ENCODE results near the gene SLC38A3. TPM values are rescaled to one million over a fixed set of nuclear protein-coding genes. Genes with fewer than 3 reads are reported as not detected.

Gene SLC38A3
- total RNA-seq, 1 experiment from 2014 or later: 6.0 TPM

DNA sequence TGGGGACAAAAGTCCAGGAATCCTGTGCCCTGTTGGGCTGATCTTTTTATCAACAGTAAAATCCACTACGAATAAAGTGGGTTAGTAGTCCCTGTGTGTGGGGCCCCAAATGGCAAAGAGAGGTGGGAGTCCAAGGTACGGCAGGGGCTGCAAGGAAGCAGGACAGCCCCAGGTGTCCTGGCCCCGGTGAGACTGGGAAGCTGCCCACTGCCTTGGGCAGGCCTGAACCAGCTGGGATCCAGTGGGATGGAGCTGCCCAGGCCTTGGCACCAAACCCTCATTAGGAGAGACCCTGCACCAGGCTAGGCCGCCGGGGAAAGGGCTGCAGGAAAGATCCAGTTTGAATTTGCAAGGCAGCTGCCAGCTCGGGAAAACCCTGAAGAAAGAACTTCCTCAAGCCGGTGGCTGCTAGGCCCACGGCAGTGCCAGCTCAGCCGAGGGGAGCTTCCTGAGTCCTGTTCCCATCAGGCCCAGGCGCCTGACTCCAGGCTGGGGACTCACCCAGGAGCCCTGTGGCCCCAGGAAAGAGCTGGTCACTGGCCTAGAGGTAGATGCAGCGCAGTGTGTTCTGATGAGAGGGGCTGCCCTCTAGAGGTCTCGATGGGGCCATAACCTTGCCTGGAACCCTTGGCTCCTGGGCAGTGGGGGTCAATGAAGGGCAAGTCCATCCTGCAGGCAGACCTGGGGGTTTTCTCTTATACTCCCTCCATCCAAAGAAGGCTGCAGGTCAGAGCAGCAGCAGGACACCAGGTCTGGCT lies 16.5 kb downstream of the SLC38A3 start:
- TF ChIP-seq REST (IDR thresholded peaks at IDR 0.05; ENCODE audit: insufficient read depth in 1 of 2, low read depth in 2 of 2, low read length in 1 of 2) (no peak), SIN3A (IDR thresholded peaks at IDR 0.05; ENCODE audit: borderline replicate concordance, insufficient read depth, low read depth, low read length) (no peak), CTCF (IDR thresholded peaks at IDR 0.05) (no peak; the same call in 1 of the 2 replicates), POLR2AphosphoS5 (IDR thresholded peaks at IDR 0.05; ENCODE audit: low read depth, low read length) (no peak), TCF7L2 (IDR thresholded peaks at IDR 0.05; ENCODE audit: low read depth, low read length) (no peak)
- Histone ChIP-seq H3K4me1 (ENCODE audit: control insufficient read depth, insufficient read depth, low read length) (no peaks in the 10 kb centered on the region), H3K9me3 (ENCODE audit: control insufficient read depth, insufficient read depth, low read depth, low read length) (no peaks in the 10 kb centered on the region), H3K27ac (ENCODE audit: low read length) (no peak overlapping the region), H3K27me3 (ENCODE audit: control insufficient read depth, insufficient read depth, low read length) (no peaks in the 10 kb centered on the region), H3K4me3 (ENCODE audit: low read depth in 2 of 2, low read length in 2 of 2) (no peak overlapping the region), H3K36me3 (ENCODE audit: control insufficient read depth, insufficient read depth, low read length) (no peaks in the 10 kb centered on the region)
- intact Hi-C loops (cut with micrococcal nuclease; ENCODE audit: unreplicated experiment): no loop called here
- CTCF ChIA-PET: no interaction called here
- no TSS peak for BruUV-seq (replicated peaks)
- DNase-seq (ENCODE audit: low read depth, low spot score) (no peak), ATAC-seq (peak; percentile 21; the same call in 1 of the 2 replicates)
- in situ Hi-C loops (cut with HindIII; ENCODE audit: low pct_unique_long_range_greater_than_20kb, low sequenced_read_pairs): no loop called here
- POLR2A ChIA-PET: no interaction called here

GRCh38 chr3:50222169-50222528 lies 17.1 kb downstream of the SLC38A3 start:
- intact Hi-C loops (cut with micrococcal nuclease; ENCODE audit: unreplicated experiment): no loop called here
- no TSS peak for BruUV-seq (replicated peaks)
- TF ChIP-seq POLR2AphosphoS5 (IDR thresholded peaks at IDR 0.05; ENCODE audit: low read depth, low read length) (no peak), REST (IDR thresholded peaks at IDR 0.05; ENCODE audit: insufficient read depth in 1 of 2, low read depth in 2 of 2, low read length in 1 of 2) (no peak), CTCF (IDR thresholded peaks at IDR 0.05) (no peak)
- no peaks in the 10 kb centered on the region for H3K9me3 ChIP-seq (ENCODE audit: control insufficient read depth, insufficient read depth, low read depth, low read length)
- H3K4me1 ChIP-seq (ENCODE audit: control insufficient read depth, insufficient read depth, low read length): no peaks in the 10 kb centered on the region
- POLR2A ChIA-PET: no interaction called here
- in situ Hi-C loops (cut with HindIII; ENCODE audit: low pct_unique_long_range_greater_than_20kb, low sequenced_read_pairs): no loop called here
- no peak overlapping the region for H3K4me3 ChIP-seq (ENCODE audit: low read depth in 2 of 2, low read length in 2 of 2)
- DNase-seq (ENCODE audit: low read depth, low spot score) (no peak), ATAC-seq (no peak)
- CTCF ChIA-PET: no interaction called here
- H3K36me3 ChIP-seq (ENCODE audit: control insufficient read depth, insufficient read depth, low read length): no peaks in the 10 kb centered on the region
- no peaks in the 10 kb centered on the region for H3K27me3 ChIP-seq (ENCODE audit: control insufficient read depth, insufficient read depth, low read length)
- no peak overlapping the region for H3K27ac ChIP-seq (ENCODE audit: low read length)

All from Panc1 (cell line).